HepG2 (cell line): ENCODE measurements around the gene TFPI. TPM values are rescaled to one million over a fixed set of nuclear protein-coding genes. Genes with fewer than 3 reads are reported as not detected.

ENCODE experiments used
- ATF5 ChIP-seq: sonication (generic); formaldehyde crosslinking; IDR thresholded peaks from 2 replicates; pipeline ENCODE4 v1.4.0; 2020; ENCODE audit warnings: mild to moderate bottlenecking, low read depth, missing genetic modification reagents
- ATRX ChIP-seq: sonication (generic); formaldehyde crosslinking; IDR thresholded peaks from 2 replicates; pipeline ENCODE4 v1.4.0; 2020; ENCODE audit warnings: missing genetic modification reagents, borderline replicate concordance
- CHD4 ChIP-seq: fragments of 200-600 bp; sonication (generic); IDR thresholded peaks from 2 replicates; pipeline ENCODE4 v1.7.0; 2017; ENCODE audit warnings: mild to moderate bottlenecking, low read length, borderline replicate concordance
- CSRNP1 ChIP-seq: sonication (generic); formaldehyde crosslinking; IDR thresholded peaks from 2 replicates; pipeline ENCODE4 v1.8.1; 2023; ENCODE audit warnings: mild to moderate bottlenecking, missing genetic modification reagents
- HNF1A ChIP-seq, 2 experiments: sonication (generic) in 1 of 2; formaldehyde crosslinking in 1 of 2; IDR thresholded peaks; 2 replicates each; pipeline versions ENCODE4 v1.4.0 to v1.6.1; 2016 to 2020; ENCODE audit warnings: borderline replicate concordance in 1 of 2, low read depth in 1 of 2, mild to moderate bottlenecking in 1 of 2, missing genetic modification reagents in 1 of 2
- TEF ChIP-seq: sonication (generic); formaldehyde crosslinking; IDR thresholded peaks from 2 replicates; pipeline ENCODE4 v1.5.0; 2020; ENCODE audit warnings: missing genetic modification reagents
- ZBTB26 ChIP-seq: IDR thresholded peaks from 2 replicates; pipeline ENCODE4 v1.6.1; 2016; ENCODE audit warnings: missing compliant biosample characterization, missing genetic modification reagents, borderline replicate concordance
- ZNF34 ChIP-seq: sonication (generic); formaldehyde crosslinking; IDR thresholded peaks from 2 replicates; pipeline ENCODE4 v1.4.0; 2020; ENCODE audit warnings: mild to moderate bottlenecking, missing genetic modification reagents, borderline replicate concordance
- ZNF597 ChIP-seq: sonication (generic); formaldehyde crosslinking; IDR thresholded peaks from 2 replicates; pipeline ENCODE4 v1.5.0; 2020; ENCODE audit warnings: missing genetic modification reagents
- ZNF83 ChIP-seq: sonication (generic); formaldehyde crosslinking; IDR thresholded peaks from 2 replicates; pipeline ENCODE4 v1.4.0; 2020; ENCODE audit warnings: missing genetic modification reagents, mild to moderate bottlenecking, borderline replicate concordance
- ZSCAN25 ChIP-seq: sonication (generic); formaldehyde crosslinking; IDR thresholded peaks from 2 replicates; pipeline ENCODE4 v1.8.0; 2022; ENCODE audit warnings: mild to moderate bottlenecking, missing genetic modification reagents
- polyA plus RNA-seq, 8 experiments: library from polyadenylated mRNA; depleted of rRNA in 3 of 8; stranded (reverse) in 7 of 8; unstranded in 1 of 8; fragments of >200 nt; fragmentation: Illumina TruSeq in 4 of 8; extraction: Trizol in 4 of 8; gene quantifications; 2 replicates each; pipeline versions ENCODE4 v1.2.1 to v1.2.3, GENCODE V29; 2011 to 2016; ENCODE audit warnings: low read depth in 4 of 8, missing spikeins in 1 of 8, mixed read lengths in 1 of 8; ENCODE audit not compliant: insufficient read depth in 1 of 8
- total RNA-seq, 5 experiments: library from RNA; depleted of rRNA; stranded (reverse); fragments of >200 nt; fragmentation: Illumina TruSeq; extraction: Trizol; gene quantifications; 2 replicates each; pipeline ENCODE4 v1.2.3, GENCODE V29; 2016; ENCODE audit warnings: low read depth in 1 of 5
- TF ChIP-seq, protein P1 (sequence below): sonication (generic); formaldehyde crosslinking; IDR thresholded peaks from 2 replicates; pipeline ENCODE4 v1.4.0; 2020; ENCODE audit warnings: missing genetic modification reagents, borderline replicate concordance

TFPI gene
- total and polyA plus RNA-seq, 2 of the 13 experiments (the other 11 are each of a cell fraction or from before 2014, with no cell fraction given): 301 to 436 TPM

DNA sequence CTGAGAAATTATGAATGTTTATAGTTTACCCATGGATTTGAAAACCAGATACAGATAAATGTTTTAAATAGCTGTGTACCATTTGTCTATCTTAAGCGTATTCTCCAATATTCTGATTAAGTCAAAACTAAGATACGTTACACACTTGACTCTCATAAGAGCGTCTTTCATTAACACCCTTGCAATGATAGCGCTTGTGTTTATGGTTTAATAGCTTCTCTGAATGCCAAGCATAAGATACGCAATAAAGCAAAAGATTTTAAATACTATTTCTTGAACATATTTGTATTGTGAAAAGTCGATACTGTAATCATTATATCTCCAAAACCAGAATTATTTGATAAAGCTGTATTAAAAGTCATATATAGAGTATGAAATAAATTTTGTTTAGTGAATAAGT is 109.2 kb downstream of the TFPI start (continued):
- TF ChIP-seq, protein P1, sequence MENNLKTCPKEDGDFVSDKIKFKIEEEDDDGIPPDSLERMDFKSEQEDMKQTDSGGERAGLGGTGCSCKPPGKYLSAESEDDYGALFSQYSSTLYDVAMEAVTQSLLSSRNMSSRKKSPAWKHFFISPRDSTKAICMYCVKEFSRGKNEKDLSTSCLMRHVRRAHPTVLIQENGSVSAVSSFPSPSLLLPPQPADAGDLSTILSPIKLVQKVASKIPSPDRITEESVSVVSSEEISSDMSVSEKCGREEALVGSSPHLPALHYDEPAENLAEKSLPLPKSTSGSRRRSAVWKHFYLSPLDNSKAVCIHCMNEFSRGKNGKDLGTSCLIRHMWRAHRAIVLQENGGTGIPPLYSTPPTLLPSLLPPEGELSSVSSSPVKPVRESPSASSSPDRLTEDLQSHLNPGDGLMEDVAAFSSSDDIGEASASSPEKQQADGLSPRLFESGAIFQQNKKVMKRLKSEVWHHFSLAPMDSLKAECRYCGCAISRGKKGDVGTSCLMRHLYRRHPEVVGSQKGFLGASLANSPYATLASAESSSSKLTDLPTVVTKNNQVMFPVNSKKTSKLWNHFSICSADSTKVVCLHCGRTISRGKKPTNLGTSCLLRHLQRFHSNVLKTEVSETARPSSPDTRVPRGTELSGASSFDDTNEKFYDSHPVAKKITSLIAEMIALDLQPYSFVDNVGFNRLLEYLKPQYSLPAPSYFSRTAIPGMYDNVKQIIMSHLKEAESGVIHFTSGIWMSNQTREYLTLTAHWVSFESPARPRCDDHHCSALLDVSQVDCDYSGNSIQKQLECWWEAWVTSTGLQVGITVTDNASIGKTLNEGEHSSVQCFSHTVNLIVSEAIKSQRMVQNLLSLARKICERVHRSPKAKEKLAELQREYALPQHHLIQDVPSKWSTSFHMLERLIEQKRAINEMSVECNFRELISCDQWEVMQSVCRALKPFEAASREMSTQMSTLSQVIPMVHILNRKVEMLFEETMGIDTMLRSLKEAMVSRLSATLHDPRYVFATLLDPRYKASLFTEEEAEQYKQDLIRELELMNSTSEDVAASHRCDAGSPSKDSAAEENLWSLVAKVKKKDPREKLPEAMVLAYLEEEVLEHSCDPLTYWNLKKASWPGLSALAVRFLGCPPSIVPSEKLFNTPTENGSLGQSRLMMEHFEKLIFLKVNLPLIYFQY: no peak
- TF ChIP-seq ZNF597 (CRISPR knock-in tag): no peak
- no peak for TF ChIP-seq CHD4
- TF ChIP-seq ZSCAN25 (CRISPR knock-in tag): no peak
- TF ChIP-seq ZBTB26 (CRISPR knock-in tag): no peak
- TF ChIP-seq CSRNP1 (CRISPR knock-in tag): no peak
- TF ChIP-seq ATF5 (CRISPR knock-in tag): no peak
- no peak for TF ChIP-seq ATRX
- no peak for TF ChIP-seq ZNF34 (CRISPR knock-in tag)
- TF ChIP-seq HNF1A (IDR thresholded peaks at IDR 0.05; ENCODE audit: low read depth): no peak
- no peak for TF ChIP-seq HNF1A (CRISPR knock-in tag; IDR thresholded peaks at IDR 0.05; ENCODE audit: borderline replicate concordance)
- TF ChIP-seq TEF (CRISPR knock-in tag): no peak
- no peak for TF ChIP-seq ZNF83 (CRISPR knock-in tag)
